Activated CD8-positive, alpha-beta T cell treated with anti-CD3 and anti-CD28 coated beads for 36 hours (primary cell): ENCODE measurements around the gene SOX11. TPM values are rescaled to one million over a fixed set of nuclear protein-coding genes. Genes with fewer than 3 reads are reported as not detected.

Experiments used
- ATAC-seq: fragments of 200-7000 bp; cut with Tn5 transposase; one replicate; pipeline ENCODE4 v1.10.0; 2021; ENCODE audit warnings: mild to moderate bottlenecking, moderate library complexity
- CTCF ChIA-PET: fragments of 350-600 bp; sonication (Branson Sonifier 250); formaldehyde crosslinking; loops from one replicate; lab custom pipeline; 2021; ENCODE audit warnings: antibody characterized with exemption; lab: Charles Lee
- POLR2A ChIA-PET: fragments of 350-600 bp; sonication (Branson Sonifier 250); formaldehyde crosslinking; loops from one replicate; lab custom pipeline; 2021; ENCODE audit warnings: antibody characterized with exemption; lab: Charles Lee
- DNase-seq: peaks from one replicate; pipeline ENCODE4 v3.0.0-alpha.2; 2020
- H3K27ac Mint-ChIP-seq: one replicate; pipeline ENCODE4 v1.8.0; 2021; ENCODE audit warnings: mild to moderate bottlenecking, mixed read lengths
- H3K27me3 Mint-ChIP-seq: one replicate; pipeline ENCODE4 v1.8.0; 2021; ENCODE audit warnings: mixed read lengths
- H3K36me3 Mint-ChIP-seq: one replicate; pipeline ENCODE4 v1.8.0; 2021; ENCODE audit warnings: low read depth, mixed read lengths
- H3K4me1 Mint-ChIP-seq: one replicate; pipeline ENCODE4 v1.8.0; 2021; ENCODE audit warnings: low read depth, mixed read lengths
- H3K4me3 Mint-ChIP-seq: one replicate; pipeline ENCODE4 v1.8.0; 2021; ENCODE audit warnings: mild to moderate bottlenecking, moderate library complexity, mixed read lengths
- H3K9me3 Mint-ChIP-seq: one replicate; pipeline ENCODE4 v1.8.0; 2021; ENCODE audit warnings: mixed read lengths
- CTCF ChIP-seq: fragments of 200-600 bp; IDR thresholded peaks from one replicate; pipeline ENCODE4 v1.8.0; 2022; ENCODE audit warnings: antibody characterized with exemption, mild to moderate bottlenecking
- intact Hi-C: fragments of 100-400 bp; cut with micrococcal nuclease; formaldehyde crosslinking; loops from one replicate; pipeline ENCODE4 v1.10.0; 2022
- total RNA-seq, 2 experiments: library from RNA; stranded (reverse); gene quantifications; one replicate each; pipeline ENCODE4 v1.2.3, GENCODE V29; 2021

Gene SOX11
- total RNA-seq, 2 experiments from 2014 or later: not detected

GRCh38 chr2:5698134-5698533 is 6.0 kb downstream of the SOX11 start:
- POLR2A ChIA-PET: no interaction called here
- ATAC-seq: no peak

GRCh38 chr2:5699963-5700362 is 7.8 kb downstream of the SOX11 start:
- POLR2A ChIA-PET: no interaction called here
- peaks cover 39% of the 10 kb centered on the region for H3K27me3 Mint-ChIP-seq
- no peak overlapping the region for H3K4me3 Mint-ChIP-seq
- no peak overlapping the region for H3K27ac Mint-ChIP-seq
- DNase-seq: no peak
- no peaks in the 10 kb centered on the region for H3K9me3 Mint-ChIP-seq
- ATAC-seq: no peak
- TF ChIP-seq CTCF: no peak
- peaks cover 2% of the 10 kb centered on the region for H3K4me1 Mint-ChIP-seq
- CTCF ChIA-PET: no interaction called here
- peaks cover 1% of the 10 kb centered on the region for H3K36me3 Mint-ChIP-seq
- intact Hi-C loops: no loop called here

More at GRCh38 chr2:5698134-5698533, 6.0 kb downstream of the SOX11 start:
- CTCF ChIA-PET: no interaction called here
- intact Hi-C loops: no loop called here
- DNase-seq: no peak
- Mint-ChIP-seq H3K4me1 (peaks cover 8% of the 10 kb centered on the region), H3K36me3 (peaks cover 1% of the 10 kb centered on the region), H3K27ac (no peak overlapping the region), H3K4me3 (no peak overlapping the region), H3K9me3 (no peaks in the 10 kb centered on the region), H3K27me3 (peaks cover 50% of the 10 kb centered on the region)
- TF ChIP-seq CTCF: no peak

GRCh38 chr2:5700551-5700950 is 8.4 kb downstream of the SOX11 start:
- DNase-seq: no peak
- Mint-ChIP-seq H3K27ac (no peak overlapping the region), H3K9me3 (no peaks in the 10 kb centered on the region), H3K27me3 (peaks cover 34% of the 10 kb centered on the region), H3K4me1 (peaks cover 2% of the 10 kb centered on the region), H3K4me3 (no peak overlapping the region), H3K36me3 (peaks cover 1% of the 10 kb centered on the region)
- no peak for TF ChIP-seq CTCF
- POLR2A ChIA-PET: no interaction called here
- CTCF ChIA-PET: no interaction called here
- intact Hi-C loops: no loop called here
- no peak for ATAC-seq

- no peak overlapping the region for H3K27ac Mint-ChIP-seq
- no peak for TF ChIP-seq CTCF
- no peaks in the 10 kb centered on the region for H3K36me3 Mint-ChIP-seq
- peaks cover 29% of the 10 kb centered on the region for H3K27me3 Mint-ChIP-seq
- CTCF ChIA-PET: no interaction called here
- DNase-seq (no peak), ATAC-seq (no peak)
- H3K4me3 Mint-ChIP-seq: no peak overlapping the region
- POLR2A ChIA-PET: no interaction called here
- intact Hi-C loops: no loop called here
- no peaks in the 10 kb centered on the region for H3K4me1 Mint-ChIP-seq
- H3K9me3 Mint-ChIP-seq: no peaks in the 10 kb centered on the region
Observed at GRCh38 chr2:5701266-5701665, 9.1 kb downstream of the SOX11 start.

GRCh38 chr2:5703166-5703565 is 11.0 kb downstream of the SOX11 start:
- Mint-ChIP-seq H3K36me3 (no peaks in the 10 kb centered on the region), H3K4me3 (no peak overlapping the region), H3K27ac (no peak overlapping the region), H3K27me3 (peaks cover 21% of the 10 kb centered on the region), H3K4me1 (no peaks in the 10 kb centered on the region), H3K9me3 (no peaks in the 10 kb centered on the region)
- POLR2A ChIA-PET: no interaction called here
- ATAC-seq: no peak
- CTCF ChIA-PET: no interaction called here
- DNase-seq: no peak
- no peak for TF ChIP-seq CTCF
- intact Hi-C loops: no loop called here
